HepG2 (cell line): ENCODE results near the gene ZBTB7C. TPM values are rescaled to one million over a fixed set of nuclear protein-coding genes. Genes with fewer than 3 reads are reported as not detected.

Experiments
- ATAC-seq: fragments of 200-7000 bp; cut with Tn5 transposase; 3 replicates; pipeline ENCODE4 v1.9.1; 2020; ENCODE audit warnings: mild to moderate bottlenecking, moderate library complexity
- BruUV-seq: library from RNA; stranded (reverse); fragments of 400-500 nt; replicated peaks from 2 replicates; lab custom pipeline; 2021; lab: Mats Ljungman, UMichigan
- CTCF ChIA-PET: fragments of 300-600 bp; formaldehyde crosslinking; extraction: SDS; loops from one replicate; lab custom pipeline; 2021; ENCODE audit warnings: low total read pairs, inconsistent platforms, low intra/inter-chr PET ratio; lab: Yijun Ruan, JAX
- POLR2A ChIA-PET: fragments of 350-600 bp; sonication (Branson Sonifier 250); formaldehyde crosslinking; loops from one replicate; lab custom pipeline; 2020; ENCODE audit warnings: antibody characterized with exemption, inconsistent platforms; lab: Yijun Ruan, JAX
- DNase-seq: peaks from one replicate; pipeline ENCODE4 v3.0.0-alpha.2; 2015; ENCODE audit warnings: low spot score
- FAIRE-seq: peaks from 3 replicates; lab custom pipeline; 2011; peaks lifted over from hg19 to GRCh38; lab: Jason Lieb, UNC
- H2AFZ ChIP-seq: one replicate; pipeline ENCODE4 v1.6.1; 2011; ENCODE audit warnings: low read length, inconsistent platforms
- H3K27ac ChIP-seq: fragments of 300-600 bp; 3 replicates; pipeline ENCODE4 v1.8.0; 2011; ENCODE audit warnings: mixed run types, mild to moderate bottlenecking, mixed read lengths, low read length, inconsistent platforms; ENCODE audit not compliant: insufficient read depth; ENCODE audit errors: extremely low read length
- H3K27me3 ChIP-seq, 2 experiments: fragments of 200-600 bp in 1 of 2; 2 replicates in 1 of 2; 3 replicates in 1 of 2; pipeline versions ENCODE4 v1.6.0 to v1.8.0; 2011; ENCODE audit warnings: low read length in 2 of 2, mild to moderate bottlenecking in 2 of 2, moderate library complexity in 2 of 2, inconsistent platforms in 1 of 2; ENCODE audit not compliant: insufficient read depth in 2 of 2, control insufficient read depth in 1 of 2
- H3K36me3 ChIP-seq, 2 experiments: fragments of 200-600 bp in 1 of 2; replicated peaks in 1 of 2; 2 replicates in 1 of 2; 3 replicates in 1 of 2; pipeline versions ENCODE4 v1.5.1 to v1.8.0; 2011; ENCODE audit warnings: low read length in 2 of 2, inconsistent platforms in 1 of 2; ENCODE audit not compliant: insufficient read depth in 2 of 2, control insufficient read depth in 1 of 2
- H3K4me1 ChIP-seq: 2 replicates; pipeline ENCODE4 v1.5.1; 2012; ENCODE audit warnings: low read length, inconsistent platforms; ENCODE audit not compliant: insufficient read depth
- H3K4me2 ChIP-seq: 2 replicates; pipeline ENCODE4 v1.6.0; 2011; ENCODE audit warnings: low read depth, low read length, inconsistent platforms
- H3K4me3 ChIP-seq, 3 experiments: fragments of 200-600 bp in 1 of 3; sonication (generic), shearing (Covaris generic) in 1 of 3; replicated peaks in 1 of 3; 2 replicates each; pipeline ENCODE4 v1.5.1; 2011 to 2016; ENCODE audit warnings: low read length in 3 of 3, inconsistent platforms in 2 of 3, low read depth in 2 of 3, mild to moderate bottlenecking in 2 of 3, control low read depth in 1 of 3, mixed read lengths in 1 of 3; ENCODE audit not compliant: insufficient read depth in 1 of 3
- H3K79me2 ChIP-seq: one replicate; pipeline ENCODE4 v1.6.1; 2011; ENCODE audit warnings: low read length, inconsistent platforms; ENCODE audit not compliant: insufficient read depth
- H3K9ac ChIP-seq: 2 replicates; pipeline ENCODE4 v1.6.0; 2011; ENCODE audit warnings: mild to moderate bottlenecking, low read depth, low read length, inconsistent platforms; ENCODE audit not compliant: insufficient read depth
- H3K9me3 ChIP-seq: 2 replicates; pipeline ENCODE4 v1.5.1; 2012; ENCODE audit warnings: mild to moderate bottlenecking, low read length
- H4K20me1 ChIP-seq: 2 replicates; pipeline ENCODE4 v1.6.0; 2011; ENCODE audit warnings: inconsistent platforms, mild to moderate bottlenecking, low read length, moderate library complexity; ENCODE audit not compliant: insufficient read depth
- ATF7-NPFF ChIP-seq: sonication (generic); formaldehyde crosslinking; IDR thresholded peaks from 2 replicates; pipeline ENCODE4 v1.8.1; 2023; ENCODE audit warnings: mild to moderate bottlenecking, low read depth, missing genetic modification reagents, moderate library complexity
- HOXA7 ChIP-seq: sonication (generic); formaldehyde crosslinking; IDR thresholded peaks from 2 replicates; pipeline ENCODE4 v1.8.1; 2022; ENCODE audit warnings: mild to moderate bottlenecking, missing genetic modification reagents, moderate library complexity
- KDM1A ChIP-seq: IDR thresholded peaks from 2 replicates; pipeline ENCODE4 v1.6.1; 2016; ENCODE audit warnings: missing compliant biosample characterization
- LCORL ChIP-seq, 2 experiments: fragments of 450-650 bp in 1 of 2; sonication (generic) in 1 of 2; formaldehyde crosslinking in 1 of 2; IDR thresholded peaks; 2 replicates each; pipeline versions ENCODE4 v1.5.0 to v1.6.1; 2017 to 2020; ENCODE audit warnings: antibody characterized with exemption in 1 of 2, missing genetic modification reagents in 1 of 2
- NR2F1 ChIP-seq, 2 experiments: fragments of 450-650 bp in 1 of 2; formaldehyde crosslinking in 1 of 2; IDR thresholded peaks; 2 replicates each; pipeline versions ENCODE4 v1.5.0 to v1.6.1; 2016 to 2020; ENCODE audit warnings: mild to moderate bottlenecking in 1 of 2, missing compliant biosample characterization in 1 of 2, missing genetic modification reagents in 1 of 2, moderate library complexity in 1 of 2
- SALL2 ChIP-seq: sonication (generic); formaldehyde crosslinking; IDR thresholded peaks from 2 replicates; pipeline ENCODE4 v1.8.1; 2023; ENCODE audit warnings: mild to moderate bottlenecking, missing genetic modification reagents, inconsistent platforms
- SKIL ChIP-seq: sonication (generic); formaldehyde crosslinking; IDR thresholded peaks from 2 replicates; pipeline ENCODE4 v1.8.0; 2022; ENCODE audit warnings: missing genetic modification reagents, mild to moderate bottlenecking, moderate library complexity, borderline replicate concordance
- TBX3 ChIP-seq: fragments of 450-650 bp; IDR thresholded peaks from 2 replicates; pipeline ENCODE4 v1.6.1; 2017; ENCODE audit warnings: antibody characterized with exemption, mild to moderate bottlenecking, inconsistent platforms, borderline replicate concordance
- ZNF281 ChIP-seq: sonication (generic); formaldehyde crosslinking; IDR thresholded peaks from 2 replicates; pipeline ENCODE4 v1.4.0; 2020; ENCODE audit warnings: missing genetic modification reagents, borderline replicate concordance
- ZNF704 ChIP-seq: sonication (generic); formaldehyde crosslinking; IDR thresholded peaks from 2 replicates; pipeline ENCODE4 v1.8.1; 2023; ENCODE audit warnings: mild to moderate bottlenecking, inconsistent platforms, moderate library complexity, missing genetic modification reagents, borderline replicate concordance
- WGBS: methylation state at CpG from one replicate; pipeline ENCODE4 v1.1.6; 2017; ENCODE audit warnings: low lambda C conversion rate; 5-methylcytosine and 5-hydroxymethylcytosine counted together
- in situ Hi-C: cut with HindIII; loops from 2 replicates; pipeline ENCODE4 v1.10.0; 2017; ENCODE audit warnings: low pct_unique_long_range_greater_than_20kb; ENCODE audit not compliant: extremely low pct_ligation_motif_present
- intact Hi-C: fragments of 100-400 bp; cut with micrococcal nuclease; formaldehyde crosslinking; loops from one replicate; pipeline ENCODE4 v1.10.0; 2022; ENCODE audit not compliant: unreplicated experiment
- polyA plus RNA-seq, 8 experiments: library from polyadenylated mRNA; depleted of rRNA in 3 of 8; stranded (reverse) in 7 of 8; unstranded in 1 of 8; fragments of >200 nt; fragmentation: Illumina TruSeq in 4 of 8; extraction: Trizol in 4 of 8; gene quantifications; 2 replicates each; pipeline versions ENCODE4 v1.2.1 to v1.2.3, GENCODE V29; 2011 to 2016; ENCODE audit warnings: low read depth in 4 of 8, missing spikeins in 1 of 8, mixed read lengths in 1 of 8; ENCODE audit not compliant: insufficient read depth in 1 of 8
- total RNA-seq, 5 experiments: library from RNA; depleted of rRNA; stranded (reverse); fragments of >200 nt; fragmentation: Illumina TruSeq; extraction: Trizol; gene quantifications; 2 replicates each; pipeline ENCODE4 v1.2.3, GENCODE V29; 2016; ENCODE audit warnings: low read depth in 1 of 5

ZBTB7C gene
- total and polyA plus RNA-seq, 2 of the 13 experiments (the other 11 are each of a cell fraction or from before 2014, with no cell fraction given), result 0.01 to 0.04 TPM

- TF ChIP-seq ZNF704 (CRISPR knock-in tag), result no peak
- TF ChIP-seq, all 625 proteins: peak for 0
Measured at GRCh38 chr18:48323151-48323550, 86.0 kb downstream of the ZBTB7C start (continued).

- WGBS, result 12% methylated on average over 7 of the region's 7 CpGs
- no peak overlapping the region for H3K9ac ChIP-seq
- ATAC-seq, result no peak
- no peaks in the 10 kb centered on the region for H3K36me3 ChIP-seq
- H3K4me1 ChIP-seq, result no peaks in the 10 kb centered on the region
- H4K20me1 ChIP-seq, result no peaks in the 10 kb centered on the region
- H3K9me3 ChIP-seq, result no peaks in the 10 kb centered on the region
- no TSS peak for BruUV-seq
- no peak for FAIRE-seq
- H3K79me2 ChIP-seq, result no peaks in the 10 kb centered on the region
- ChIA-PET CTCF (no interaction called here), POLR2A (no interaction called here)
- H2AFZ ChIP-seq, result no peak overlapping the region
- no peak overlapping the region for H3K4me3 ChIP-seq
- DNase-seq, result no peak
- intact Hi-C loops, result no loop called here
- H3K27me3 ChIP-seq, result peaks cover 0 to 1% of the 10 kb centered on the region in 2 experiments; a peak in 1 of 5 replicates
- TF ChIP-seq NR2F1 (CRISPR knock-in tag; IDR thresholded peaks at IDR 0.05), result no peak
- no peak for TF ChIP-seq HOXA7 (CRISPR knock-in tag)
- TF ChIP-seq LCORL (IDR thresholded peaks at IDR 0.05), result no peak
- no peak for TF ChIP-seq LCORL (CRISPR knock-in tag; IDR thresholded peaks at IDR 0.05)
- H3K27ac ChIP-seq, result no peak overlapping the region
- H3K4me2 ChIP-seq, result no peak overlapping the region
- in situ Hi-C loops, result no loop called here
Measured at GRCh38 chr18:48321536-48321935, 87.6 kb downstream of the ZBTB7C start.

GRCh38 chr18:48321121-48321520, 88.1 kb downstream of the ZBTB7C start:
- no peak for FAIRE-seq
- ChIA-PET CTCF (no interaction called here), POLR2A (no interaction called here)
- DNase-seq, result no peak
- H3K9ac ChIP-seq, result no peak overlapping the region
- no peaks in the 10 kb centered on the region for H3K9me3 ChIP-seq
- no peak overlapping the region for H3K4me2 ChIP-seq
- no peaks in the 10 kb centered on the region for H3K4me1 ChIP-seq
- 10% methylated on average over 1 of the region's 3 CpGs for WGBS
- no peaks in the 10 kb centered on the region for H4K20me1 ChIP-seq
- no peak overlapping the region for H3K27ac ChIP-seq
- intact Hi-C loops (no loop called here), in situ Hi-C loops (no loop called here)
- H2AFZ ChIP-seq, result no peak overlapping the region
- H3K79me2 ChIP-seq, result no peaks in the 10 kb centered on the region
- no peaks in the 10 kb centered on the region for H3K36me3 ChIP-seq
- no TSS peak for BruUV-seq
- ATAC-seq, result no peak
- H3K27me3 ChIP-seq, result peaks cover 0 to 1% of the 10 kb centered on the region in 2 experiments; a peak in 1 of 5 replicates
- no peak overlapping the region for H3K4me3 ChIP-seq
- TF ChIP-seq TBX3 (no peak), SKIL (CRISPR knock-in tag) (no peak), SALL2 (no peak), KDM1A (CRISPR knock-in tag) (no peak), ATF7-NPFF (CRISPR knock-in tag) (no peak), ZNF281 (no peak)
